VCaP (cell line): ENCODE measurements around the gene NUBP2.

Experiments used
- H3K27ac ChIP-seq: fragments of 450-650 bp; 2 replicates; pipeline ENCODE4 v1.5.1; 2017
- CTCF ChIP-seq: fragments of 450-650 bp; conservative IDR thresholded peaks from 2 replicates; pipeline ENCODE4 v1.5.1; 2017; ENCODE audit warnings: mild to moderate bottlenecking, moderate library complexity

Gene NUBP2

GRCh38 chr16:1809281-1809801 lies 26.6 kb downstream of the NUBP2 start:
- TF ChIP-seq CTCF, result no peak
- H3K27ac ChIP-seq, result no peak overlapping the region

GRCh38 chr16:1810106-1810505 lies 27.3 kb downstream of the NUBP2 start:
- TF ChIP-seq CTCF, result no peak
- no peak overlapping the region for H3K27ac ChIP-seq

GRCh38 chr16:1810536-1810935 lies 27.8 kb downstream of the NUBP2 start:
- no peak for TF ChIP-seq CTCF
- no peak overlapping the region for H3K27ac ChIP-seq

GRCh38 chr16:1812732-1813163 lies 30.0 kb downstream of the NUBP2 start:
- H3K27ac ChIP-seq, result peak overlapping the region; percentile 37
- TF ChIP-seq CTCF, result peak; percentile 76

GRCh38 chr16:1815461-1815860 lies 32.7 kb downstream of the NUBP2 start:
- TF ChIP-seq CTCF, result no peak
- H3K27ac ChIP-seq, result no peak overlapping the region

GRCh38 chr16:1816396-1817275 lies 33.9 kb downstream of the NUBP2 start:
- H3K27ac ChIP-seq, result no peak overlapping the region
- no peak for TF ChIP-seq CTCF

- H3K27ac ChIP-seq, result no peak overlapping the region
- no peak for TF ChIP-seq CTCF
Observed at GRCh38 chr16:1817276-1817589, 34.5 kb downstream of the NUBP2 start.
